IMR-90 (cell line): ENCODE results near the gene GRM8. TPM values are rescaled to one million over a fixed set of nuclear protein-coding genes. Genes with fewer than 3 reads are reported as not detected.

ENCODE experiments used
- ATAC-seq: fragments of 200-7000 bp; cut with Tn5 transposase; 2 replicates; pipeline ENCODE4 v1.9.1; 2020; ENCODE audit warnings: low read depth, mild to moderate bottlenecking, moderate library complexity
- BruUV-seq: library from RNA; stranded (reverse); fragments of 400-500 nt; replicated peaks from 2 replicates; lab custom pipeline; 2021; lab: Mats Ljungman, UMichigan
- CTCF ChIA-PET: fragments of 300-600 bp; formaldehyde crosslinking; extraction: SDS; loops from one replicate; lab custom pipeline; 2021; ENCODE audit warnings: antibody characterized with exemption; lab: Yijun Ruan, JAX
- POLR2A ChIA-PET: fragments of 300-600 bp; sonication (Branson Sonifier 250); formaldehyde crosslinking; loops from one replicate; lab custom pipeline; 2022; ENCODE audit warnings: antibody characterized with exemption; ENCODE audit not compliant: unreplicated experiment; lab: Charles Lee
- DNase-seq: peaks from one replicate; pipeline ENCODE4 v3.0.0; 2013
- H2AFZ ChIP-seq: replicated peaks from 2 replicates; pipeline ENCODE3; 2013; ENCODE audit warnings: low read length, mild to moderate bottlenecking; ENCODE audit not compliant: poor library complexity
- H2AK5ac ChIP-seq: 2 replicates; pipeline ENCODE4 v1.6.1; 2013; ENCODE audit warnings: low read depth, low read length, inconsistent platforms
- H2AK9ac ChIP-seq: replicated peaks from 2 replicates; pipeline ENCODE3; 2013; ENCODE audit warnings: mild to moderate bottlenecking, low read depth, low read length, moderate library complexity; ENCODE audit not compliant: poor library complexity
- H2BK120ac ChIP-seq: 2 replicates; pipeline ENCODE4 v1.6.1; 2013; ENCODE audit warnings: low read depth, low read length, inconsistent platforms
- H2BK15ac ChIP-seq: 3 replicates; pipeline ENCODE4 v1.6.1; 2013; ENCODE audit warnings: low read depth, low read length, inconsistent platforms
- H2BK20ac ChIP-seq: 2 replicates; pipeline ENCODE4 v1.6.1; 2013; ENCODE audit warnings: low read depth, mild to moderate bottlenecking, inconsistent platforms, low read length, moderate library complexity
- H2BK5ac ChIP-seq: 2 replicates; pipeline ENCODE4 v1.6.1; 2013; ENCODE audit warnings: mild to moderate bottlenecking, low read depth, low read length, inconsistent platforms; ENCODE audit not compliant: poor library complexity, severe bottlenecking
- H3K14ac ChIP-seq: replicated peaks from 2 replicates; pipeline ENCODE4 v1.6.1; 2013; ENCODE audit warnings: low read depth, low read length, inconsistent platforms
- H3K18ac ChIP-seq: 2 replicates; pipeline ENCODE4 v1.6.1; 2013; ENCODE audit warnings: low read depth, low read length, control low read depth
- H3K23ac ChIP-seq: 2 replicates; pipeline ENCODE4 v1.6.1; 2013; ENCODE audit warnings: low read depth, low read length, inconsistent platforms
- H3K27ac ChIP-seq: 2 replicates; pipeline ENCODE4 v1.5.1; 2013; ENCODE audit warnings: mild to moderate bottlenecking, control low read depth, low read length; ENCODE audit not compliant: insufficient read depth
- H3K27me3 ChIP-seq: 2 replicates; pipeline ENCODE4 v1.6.1; 2013; ENCODE audit warnings: low read length; ENCODE audit not compliant: control insufficient read depth, insufficient read depth
- H3K36me3 ChIP-seq: 2 replicates; pipeline ENCODE4 v1.6.1; 2013; ENCODE audit warnings: low read length, mixed read lengths; ENCODE audit not compliant: control insufficient read depth, insufficient read depth
- H3K4ac ChIP-seq: 2 replicates; pipeline ENCODE4 v1.6.1; 2013; ENCODE audit warnings: low read depth, low read length, inconsistent platforms
- H3K4me1 ChIP-seq: 2 replicates; pipeline ENCODE4 v1.6.1; 2013; ENCODE audit warnings: low read length, mixed read lengths; ENCODE audit not compliant: control insufficient read depth, insufficient read depth
- H3K4me2 ChIP-seq: 2 replicates; pipeline ENCODE4 v1.6.1; 2013; ENCODE audit warnings: low read depth, mild to moderate bottlenecking, control low read depth, low read length, moderate library complexity
- H3K4me3 ChIP-seq: 2 replicates; pipeline ENCODE4 v1.5.1; 2013; ENCODE audit warnings: low read depth, mild to moderate bottlenecking, control low read depth, low read length, moderate library complexity; ENCODE audit not compliant: insufficient read depth
- H3K56ac ChIP-seq: 2 replicates; pipeline ENCODE4 v1.6.1; 2013; ENCODE audit warnings: low read length, inconsistent platforms; ENCODE audit not compliant: insufficient read depth; ENCODE audit errors: extremely low read depth
- H3K79me1 ChIP-seq, 2 experiments: 2 replicates each; pipeline ENCODE4 v1.6.1; 2013; ENCODE audit warnings: low read length in 2 of 2, inconsistent platforms in 1 of 2, low read depth in 1 of 2
- H3K9ac ChIP-seq: 2 replicates; pipeline ENCODE4 v1.6.1; 2013; ENCODE audit warnings: low read depth, low read length, control low read depth
- H3K9me1 ChIP-seq: 2 replicates; pipeline ENCODE4 v1.6.1; 2013; ENCODE audit warnings: low read length, inconsistent platforms; ENCODE audit not compliant: insufficient read depth
- H3K9me3 ChIP-seq: 2 replicates; pipeline ENCODE4 v1.6.1; 2013; ENCODE audit warnings: low read length; ENCODE audit not compliant: control insufficient read depth, insufficient read depth
- H4K20me1 ChIP-seq: 2 replicates; pipeline ENCODE4 v1.6.1; 2013; ENCODE audit warnings: low read length, inconsistent platforms; ENCODE audit not compliant: insufficient read depth
- H4K5ac ChIP-seq: 2 replicates; pipeline ENCODE4 v1.6.1; 2013; ENCODE audit warnings: mild to moderate bottlenecking, low read depth, low read length, control low read depth
- H4K8ac ChIP-seq, 2 experiments: 2 replicates each; pipeline ENCODE4 v1.6.1; 2013; ENCODE audit warnings: low read depth in 2 of 2, low read length in 2 of 2, control low read depth in 1 of 2, inconsistent platforms in 1 of 2
- H4K91ac ChIP-seq: 2 replicates; pipeline ENCODE4 v1.6.1; 2013; ENCODE audit warnings: low read depth, low read length, inconsistent platforms; ENCODE audit not compliant: insufficient read depth
- dilution Hi-C: fragments of 300-500 bp; cut with HindIII; formaldehyde crosslinking; loops from one replicate; pipeline ENCODE4 v1.14.3; 2018; ENCODE audit warnings: low sequenced_read_pairs; ENCODE audit not compliant: unreplicated experiment
- in situ Hi-C: fragments of 300-500 bp; cut with MboI; formaldehyde crosslinking; loops from 3 replicates; pipeline ENCODE4 v1.14.3; 2019; ENCODE audit warnings: low sequenced_read_pairs, inconsistent platforms, mixed read lengths
- intact Hi-C: fragments of 100-400 bp; cut with micrococcal nuclease; formaldehyde crosslinking; loops from 2 replicates; pipeline ENCODE4 v1.10.0; 2022
- polyA plus RNA-seq, 3 experiments: library from polyadenylated mRNA; depleted of rRNA; stranded (reverse); fragments of >200 nt; gene quantifications; 2 replicates each; pipeline ENCODE4 v1.2.3, GENCODE V29; 2012; ENCODE audit warnings: low replicate concordance in 1 of 3
- total RNA-seq: library from RNA; depleted of rRNA; stranded (reverse); fragments of >200 nt; gene quantifications from 2 replicates; pipeline ENCODE4 v1.2.3, GENCODE V29; 2012
- TF ChIP-seq, protein P1 (sequence below): fragments of 150-350 bp; IDR thresholded peaks from 2 replicates; pipeline ENCODE4 v1.6.1; 2017; ENCODE audit warnings: mild to moderate bottlenecking, antibody characterized with exemption, low read length, low read depth

The GRM8 gene
- total and polyA plus RNA-seq, 2 of the 4 experiments (the other 2 are of a cell fraction): not detected

DNA sequence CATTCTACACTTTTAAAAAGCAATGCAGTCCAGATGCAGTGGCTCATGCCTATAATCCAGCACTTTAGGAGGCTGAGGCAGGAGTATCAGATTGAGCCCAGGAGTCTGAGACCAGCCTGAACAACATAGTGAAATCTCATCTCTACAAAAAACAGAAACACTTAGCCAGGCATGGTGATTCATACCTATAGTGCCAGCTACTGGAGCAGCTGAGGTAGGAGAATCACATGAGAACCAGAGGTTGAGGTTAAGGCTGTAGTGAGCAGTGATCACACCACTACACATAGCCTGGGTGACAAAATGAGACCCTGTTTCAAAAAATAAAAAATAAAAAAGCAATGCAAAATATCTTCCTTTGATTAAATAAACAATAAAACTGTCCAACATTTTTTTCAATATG lies 205.2 kb downstream of the GRM8 start:
- intact Hi-C loops: no loop called here
- no peaks in the 10 kb centered on the region for H3K9me1 ChIP-seq
- H2AFZ ChIP-seq: no peak overlapping the region
- H4K8ac ChIP-seq: no peak overlapping the region
- H2BK15ac ChIP-seq: no peak overlapping the region
- in situ Hi-C loops: no loop called here
- no peak overlapping the region for H3K4ac ChIP-seq
- no TSS peak for BruUV-seq
- H3K9ac ChIP-seq: no peak overlapping the region
- no peak overlapping the region for H2AK5ac ChIP-seq
- H3K4me2 ChIP-seq: no peak overlapping the region
- H2AK9ac ChIP-seq: no peak overlapping the region
- no peak overlapping the region for H3K23ac ChIP-seq
- H3K4me1 ChIP-seq: no peaks in the 10 kb centered on the region
- no peak overlapping the region for H4K5ac ChIP-seq
- H3K79me1 ChIP-seq: no peaks in the 10 kb centered on the region
- H3K18ac ChIP-seq: no peak overlapping the region
- no peaks in the 10 kb centered on the region for H4K20me1 ChIP-seq
- dilution Hi-C loops: no loop called here
- no peaks in the 10 kb centered on the region for H3K36me3 ChIP-seq
- no peak overlapping the region for H3K4me3 ChIP-seq
- H3K14ac ChIP-seq: no peak overlapping the region
- TF ChIP-seq, protein P1, sequence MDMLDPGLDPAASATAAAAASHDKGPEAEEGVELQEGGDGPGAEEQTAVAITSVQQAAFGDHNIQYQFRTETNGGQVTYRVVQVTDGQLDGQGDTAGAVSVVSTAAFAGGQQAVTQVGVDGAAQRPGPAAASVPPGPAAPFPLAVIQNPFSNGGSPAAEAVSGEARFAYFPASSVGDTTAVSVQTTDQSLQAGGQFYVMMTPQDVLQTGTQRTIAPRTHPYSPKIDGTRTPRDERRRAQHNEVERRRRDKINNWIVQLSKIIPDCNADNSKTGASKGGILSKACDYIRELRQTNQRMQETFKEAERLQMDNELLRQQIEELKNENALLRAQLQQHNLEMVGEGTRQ: no peak
- no peak overlapping the region for H2BK20ac ChIP-seq
- CTCF ChIA-PET: no interaction called here
- H3K9me3 ChIP-seq: peaks cover 15% of the 10 kb centered on the region
- H3K27ac ChIP-seq: no peak overlapping the region
- H3K56ac ChIP-seq: no peak overlapping the region
- no peak overlapping the region for H4K91ac ChIP-seq
- no peak for ATAC-seq
- H2BK120ac ChIP-seq: no peak overlapping the region
- DNase-seq: no peak
- POLR2A ChIA-PET: no interaction called here
- no peaks in the 10 kb centered on the region for H3K27me3 ChIP-seq
- no peak overlapping the region for H2BK5ac ChIP-seq
